Measurements from ENCODE around the gene ANKRD30A.
"Not testable (repeated sequence)": the region's sequence is repeated elsewhere in the genome, so short reads cannot be mapped to it uniquely, and the experiment has no call there.

The ANKRD30A gene

DNA sequence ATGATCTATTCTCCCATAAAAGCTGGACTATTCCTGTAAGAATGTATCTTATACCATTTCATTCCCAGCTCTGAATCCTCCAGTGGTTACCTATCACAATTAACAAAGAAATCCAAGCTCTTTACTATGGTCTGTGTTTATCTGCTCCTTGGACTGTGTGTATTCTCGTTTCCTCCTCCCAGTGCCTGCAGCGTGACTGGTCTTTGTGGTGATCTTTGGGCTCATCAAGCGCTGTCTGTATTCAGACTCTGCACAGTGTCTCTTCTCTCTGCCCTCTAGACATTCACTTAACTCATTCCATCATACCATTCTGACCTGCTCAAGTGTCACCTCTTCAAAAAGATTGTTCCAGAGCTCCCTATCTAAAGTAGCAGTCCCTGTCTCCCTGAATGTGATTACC, 130.4 kb downstream of the ANKRD30A start:
- not testable (repeated sequence) for DNase-seq (ENCODE audit: low read depth, low spot score)

DNA sequence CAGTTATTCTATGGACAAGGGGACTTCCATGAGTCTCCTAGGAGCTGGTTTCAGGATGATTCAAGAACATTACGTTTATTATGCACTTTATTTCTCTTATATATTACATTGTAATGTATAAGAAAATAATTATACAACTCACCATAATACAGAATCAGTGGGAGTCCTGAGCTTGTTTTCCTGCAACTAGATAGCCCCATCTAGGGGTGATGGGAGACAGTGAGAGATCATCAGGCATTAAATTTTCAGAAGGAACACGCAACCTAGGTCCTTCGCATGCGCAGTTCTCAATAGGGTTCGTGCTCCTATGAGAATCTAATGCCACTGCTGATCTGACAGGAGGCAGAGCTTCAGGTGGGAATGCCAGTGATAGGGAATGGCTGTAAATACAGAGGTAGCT, 137.9 kb downstream of the ANKRD30A start:
- DNase-seq (ENCODE audit: low read depth, low spot score), result no peak

DNA sequence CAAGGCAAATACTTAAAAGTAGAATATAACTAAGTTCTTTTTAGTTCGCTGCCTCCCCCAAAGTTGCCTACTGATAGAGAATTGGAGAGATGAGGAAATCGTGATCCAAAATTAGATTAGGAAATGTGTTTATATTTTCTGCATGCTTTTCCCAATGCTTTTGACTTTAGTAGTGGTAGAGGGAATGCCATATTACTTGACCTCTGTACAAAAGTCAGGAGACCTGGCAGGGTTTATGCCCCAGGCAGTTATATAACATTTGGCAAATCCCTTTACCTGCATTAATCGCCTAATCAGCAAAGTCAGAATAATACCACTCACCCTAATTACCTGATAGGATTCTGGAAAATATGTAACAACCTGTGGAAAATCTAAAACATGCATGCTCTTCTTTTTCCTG, 142.9 kb downstream of the ANKRD30A start:
- no peak for DNase-seq (ENCODE audit: low read depth, low spot score)

DNA sequence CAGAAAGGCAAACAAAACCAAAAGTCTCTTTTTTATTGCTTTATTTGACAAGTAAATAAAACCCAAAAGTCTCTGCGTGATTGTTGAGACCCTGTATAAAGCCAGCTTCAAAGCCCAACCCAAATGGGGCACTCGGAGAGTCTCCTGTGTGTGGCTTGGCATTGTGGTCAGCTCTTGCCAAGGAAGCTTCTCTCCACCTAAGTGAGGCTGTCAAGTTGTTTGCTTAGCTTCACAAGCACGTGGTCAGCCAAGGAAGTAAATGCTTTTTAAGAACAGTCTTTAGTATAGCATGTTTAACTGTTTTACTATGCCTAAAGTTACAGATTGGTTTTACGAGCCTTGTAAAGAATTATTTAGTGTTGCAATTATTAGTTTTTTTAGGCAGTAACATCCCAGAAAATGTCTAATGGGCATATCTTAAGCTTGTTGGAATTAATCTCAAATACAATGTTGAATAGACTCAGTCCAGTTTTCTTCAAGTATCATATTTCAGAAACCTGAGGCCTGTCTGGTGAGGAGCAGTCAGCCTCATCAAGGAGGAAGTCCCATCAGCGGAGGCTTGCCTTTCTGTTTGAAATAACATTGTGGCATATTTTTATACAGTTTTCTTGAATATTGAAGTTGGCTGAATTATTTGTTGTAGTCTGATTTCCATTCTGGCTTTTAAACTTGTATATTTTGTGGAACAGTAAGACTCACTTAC, 144.3 kb downstream of the ANKRD30A start:
- DNase-seq (ENCODE audit: low read depth, low spot score), result no peak

DNA sequence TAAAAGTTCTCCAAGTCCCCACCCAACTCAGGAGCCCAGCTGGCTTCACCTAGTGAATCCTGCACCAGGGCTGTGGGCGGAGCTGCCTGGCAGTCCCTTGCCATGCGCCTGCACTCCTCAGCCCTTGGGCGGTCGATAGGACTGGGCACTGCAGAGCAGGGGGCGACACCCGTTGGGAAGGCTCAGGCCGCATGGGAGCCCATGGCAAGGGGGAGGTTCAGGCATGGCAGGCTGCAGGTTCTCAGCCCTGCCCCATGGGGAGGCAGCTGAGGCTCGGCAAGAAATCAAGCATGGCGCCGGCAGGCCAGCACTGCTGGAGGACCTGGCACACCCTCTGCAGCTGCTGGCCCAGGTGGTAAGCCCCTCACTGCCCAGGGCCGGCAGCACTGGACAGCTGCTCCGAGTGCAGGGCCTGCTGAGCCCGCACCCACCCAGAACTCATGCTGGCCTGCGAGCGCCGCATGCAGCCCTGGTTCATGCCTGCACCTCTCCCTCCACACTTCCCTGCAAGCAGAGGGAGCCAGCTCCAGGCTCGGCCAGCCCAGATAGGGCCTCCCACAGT, 149.9 kb downstream of the ANKRD30A start:
- DNase-seq (ENCODE audit: low read depth, low spot score), result no peak

DNA sequence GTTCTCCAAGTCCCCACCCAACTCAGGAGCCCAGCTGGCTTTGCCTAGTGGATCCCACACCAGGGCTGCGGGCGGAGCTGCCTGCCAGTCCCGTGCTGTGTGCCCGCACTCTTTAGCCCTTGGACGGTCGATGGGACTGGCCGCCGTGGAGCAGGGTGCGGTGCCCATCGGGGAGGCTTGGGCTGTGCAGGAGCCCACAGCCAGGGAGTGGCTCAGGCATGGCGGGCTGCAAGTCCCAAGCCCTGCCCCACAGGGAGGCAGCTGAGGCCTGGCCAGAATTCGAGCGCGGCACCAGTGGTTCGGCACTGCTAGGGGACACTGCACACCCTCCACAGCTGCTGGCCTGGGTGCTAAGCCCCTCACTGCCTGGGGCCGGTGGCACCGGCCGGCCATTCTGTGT, 159.7 kb downstream of the ANKRD30A start:
- DNase-seq (ENCODE audit: low read depth, low spot score), result no peak

DNA sequence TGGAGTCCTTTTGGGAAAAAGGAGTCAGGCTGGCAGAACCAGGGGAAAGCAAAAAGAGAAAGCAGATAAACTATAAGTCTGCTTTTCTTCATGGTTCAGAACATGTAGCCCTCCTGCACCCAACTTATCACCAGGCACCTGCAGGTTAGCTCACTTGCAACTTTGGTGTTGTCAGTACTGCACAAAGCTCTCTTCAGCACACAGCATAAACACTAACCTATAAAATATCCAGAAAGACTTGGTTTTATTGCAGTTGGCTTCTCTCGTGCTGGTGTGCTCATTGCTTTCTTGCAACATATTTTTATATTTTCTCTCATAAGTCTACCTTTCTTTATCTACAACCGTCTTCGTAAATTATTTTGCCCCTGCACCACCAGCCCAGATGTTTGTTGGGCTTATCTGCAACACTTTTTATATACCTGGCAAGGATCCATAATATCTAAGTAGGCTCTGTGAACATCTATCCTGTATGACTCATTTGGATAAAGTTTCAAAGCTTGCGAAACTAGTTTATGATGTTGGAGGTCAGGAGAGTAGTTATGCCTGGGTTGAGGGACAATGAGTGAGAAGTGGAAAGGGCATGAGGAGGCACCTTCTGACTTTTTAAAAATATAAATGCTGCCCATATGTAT, 164.6 kb downstream of the ANKRD30A start:
- no peak for DNase-seq (ENCODE audit: low read depth, low spot score)

DNA sequence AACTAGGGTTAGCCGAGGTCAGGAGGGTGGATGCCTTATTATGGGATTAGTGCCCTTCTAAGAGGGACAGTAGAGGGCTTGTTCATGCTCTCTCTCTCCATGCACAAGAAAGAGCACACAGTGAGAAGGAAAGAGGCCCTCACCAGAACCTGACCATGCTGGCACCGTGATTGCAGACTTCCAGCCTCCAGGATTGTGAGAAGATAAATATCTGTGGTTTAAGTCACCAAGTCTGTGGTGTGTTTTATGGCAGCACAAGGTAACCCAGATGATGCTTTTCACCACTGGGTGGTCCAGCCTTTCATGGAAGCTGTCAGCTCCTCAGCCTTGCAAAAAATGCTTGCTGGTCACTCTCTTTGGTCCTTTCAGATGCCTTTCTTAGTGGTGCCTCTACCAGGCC, 175.9 kb downstream of the ANKRD30A start:
- no peak for DNase-seq (ENCODE audit: low read depth, low spot score)

DNA sequence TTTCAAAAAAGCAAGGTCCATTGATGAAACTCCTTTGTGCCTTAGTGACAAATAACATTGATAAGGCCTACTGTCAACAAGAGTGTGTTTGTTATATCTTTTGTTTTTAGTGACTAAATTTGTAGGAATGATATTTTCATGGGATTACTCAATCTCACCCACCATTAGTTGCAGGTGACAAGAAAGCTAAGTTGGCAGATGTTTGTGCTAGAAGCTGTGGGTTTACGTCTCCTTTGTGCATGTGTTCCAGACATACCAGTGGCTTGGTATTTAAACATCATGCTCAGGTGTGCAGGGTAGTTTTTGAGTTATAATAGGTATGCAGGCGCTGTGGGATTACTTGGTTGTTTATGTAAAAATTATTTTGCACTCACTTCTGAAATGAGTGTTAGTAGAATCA, 178.6 kb downstream of the ANKRD30A start:
- no peak for DNase-seq (ENCODE audit: low read depth, low spot score)

DNA sequence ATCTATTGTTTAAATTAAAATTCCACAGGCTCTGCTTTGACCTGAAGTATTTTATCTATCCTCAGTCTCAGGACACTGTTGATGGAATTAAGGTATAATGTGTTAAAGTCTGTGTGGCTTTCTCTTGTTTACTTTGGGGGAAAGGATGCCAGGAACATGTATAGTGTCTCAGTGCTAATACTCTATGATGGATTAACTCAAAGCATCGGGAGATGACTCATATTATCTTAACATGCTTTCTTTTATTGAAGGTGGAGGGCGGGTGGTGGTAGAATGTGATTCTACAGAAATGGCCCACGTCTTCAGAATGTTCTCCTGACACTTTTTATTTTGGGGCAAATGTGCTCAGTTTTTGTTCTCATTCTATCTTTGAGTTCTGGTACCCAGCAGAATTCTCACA, 189.0 kb downstream of the ANKRD30A start:
- no peak for DNase-seq (ENCODE audit: low read depth, low spot score)

DNA sequence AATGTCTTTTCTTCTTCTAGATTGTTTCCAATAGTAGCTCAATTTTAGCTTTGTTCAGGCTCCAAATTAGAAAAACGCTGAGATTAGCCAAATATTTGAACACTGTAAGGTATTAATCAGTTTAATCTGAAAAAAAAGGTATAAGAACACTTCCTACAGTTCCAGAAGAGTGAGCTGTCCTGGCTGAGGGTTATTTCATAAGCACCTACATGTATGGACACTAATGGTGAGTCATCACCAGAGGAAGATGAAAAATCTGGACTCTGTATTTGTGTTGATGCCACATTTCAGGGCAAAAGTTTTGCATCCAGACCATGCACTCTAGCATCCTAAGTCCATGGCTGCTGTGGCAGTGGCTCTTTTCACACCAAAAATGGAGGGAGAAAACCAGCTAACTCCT, 189.5 kb downstream of the ANKRD30A start:
- no peak for DNase-seq (ENCODE audit: low read depth, low spot score)

DNA sequence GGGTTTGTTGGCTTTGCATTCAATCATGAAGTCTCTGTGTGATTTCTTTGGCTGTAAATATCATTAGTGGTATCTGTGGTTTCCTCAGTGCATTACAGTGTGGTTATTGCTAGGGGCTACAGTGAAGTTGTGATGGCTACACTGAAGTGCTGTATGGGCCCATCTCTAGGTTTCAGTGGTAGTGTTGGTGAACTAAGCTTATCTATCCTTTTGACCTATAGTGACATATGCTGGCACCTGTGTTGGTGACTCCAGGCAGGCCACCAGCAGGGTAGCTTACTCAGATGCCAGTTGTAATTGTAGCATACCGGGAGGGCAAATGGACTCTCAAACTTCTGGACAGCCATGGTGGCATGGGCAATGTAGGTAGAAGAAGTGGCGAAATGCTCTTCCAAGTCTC, 219.0 kb downstream of the ANKRD30A start:
- no peak for DNase-seq (ENCODE audit: low read depth, low spot score)

DNA sequence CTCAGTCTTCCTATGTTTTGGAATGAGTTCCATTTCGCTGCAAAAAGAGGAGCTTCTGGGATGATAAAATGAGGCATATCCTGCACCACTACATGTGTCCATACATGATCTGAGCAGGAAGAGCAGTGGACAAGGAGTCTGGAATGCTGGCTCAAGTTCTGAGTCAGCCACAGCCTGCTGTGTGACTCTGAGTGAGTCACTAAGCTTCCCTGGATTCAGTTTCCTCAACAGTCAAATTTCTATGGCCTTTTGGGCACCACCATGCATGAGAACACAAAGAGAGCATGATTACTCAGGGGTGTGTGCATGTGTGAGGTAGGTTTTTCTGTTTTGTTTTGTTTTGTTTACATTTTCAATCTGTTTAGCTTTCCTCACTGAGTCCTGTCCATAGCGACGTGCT, 254.6 kb downstream of the ANKRD30A start:
- DNase-seq (ENCODE audit: low read depth, low spot score), result no peak

DNA sequence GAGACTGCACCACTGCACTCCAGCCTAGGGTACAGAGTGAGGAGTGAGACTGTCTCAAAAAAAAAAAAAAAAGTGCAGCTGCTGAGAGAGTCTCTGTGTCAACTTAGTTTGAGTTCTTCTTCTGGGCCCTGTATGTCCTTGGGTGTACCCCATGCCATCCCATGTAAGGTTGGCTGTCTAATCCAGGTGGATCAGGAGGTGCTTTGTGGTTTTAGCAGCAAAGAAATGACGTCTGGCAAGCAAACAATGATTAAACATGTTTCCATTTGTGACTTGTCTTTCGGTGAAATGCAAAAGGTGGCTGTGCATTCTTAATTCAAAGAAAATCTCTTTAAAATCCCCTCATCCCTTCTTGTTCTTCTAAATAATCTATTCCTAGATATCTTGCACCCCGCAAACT, 255.9 kb downstream of the ANKRD30A start:
- no peak for DNase-seq (ENCODE audit: low read depth, low spot score)

DNA sequence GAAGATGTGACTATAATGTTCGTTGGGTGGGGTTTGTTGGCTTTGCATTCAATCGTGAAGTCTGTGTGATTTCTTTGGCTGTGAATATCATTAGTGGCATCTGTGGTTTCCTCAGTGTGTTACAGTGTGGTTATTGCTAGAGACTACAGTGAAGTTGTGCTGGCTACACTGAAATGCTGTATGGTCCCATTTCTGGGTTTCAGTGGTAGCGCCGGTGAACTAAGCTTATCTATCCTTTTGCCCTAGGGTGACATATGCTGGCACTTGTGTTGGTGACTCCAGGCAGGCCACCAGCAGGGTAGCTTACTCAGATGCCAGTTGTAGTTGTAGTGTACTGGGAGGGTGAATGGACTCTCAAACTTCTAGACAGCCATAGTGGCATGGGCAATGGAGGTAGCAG, 259.5 kb downstream of the ANKRD30A start:
- no peak for DNase-seq (ENCODE audit: low read depth, low spot score)

DNA sequence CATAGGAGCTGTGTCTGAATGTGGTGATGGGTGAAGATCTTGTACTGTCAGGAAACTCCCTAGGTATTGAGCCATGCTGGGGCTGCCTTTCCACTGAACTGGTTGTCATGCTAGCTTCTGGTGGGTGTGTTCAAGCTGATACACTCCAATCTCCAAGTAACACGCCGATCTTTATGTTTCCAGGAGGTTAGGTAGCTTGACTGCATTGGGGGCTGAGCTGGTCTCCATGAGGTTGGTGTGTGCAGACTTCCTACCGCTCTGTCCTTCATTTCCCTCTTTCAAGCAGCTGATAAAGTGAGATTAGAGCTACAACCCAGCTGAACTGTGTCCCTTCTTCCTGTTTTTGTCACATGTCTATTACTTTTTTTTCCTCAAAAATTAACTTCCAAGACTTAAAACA, 265.5 kb downstream of the ANKRD30A start:
- no peak for DNase-seq (ENCODE audit: low read depth, low spot score)

DNA sequence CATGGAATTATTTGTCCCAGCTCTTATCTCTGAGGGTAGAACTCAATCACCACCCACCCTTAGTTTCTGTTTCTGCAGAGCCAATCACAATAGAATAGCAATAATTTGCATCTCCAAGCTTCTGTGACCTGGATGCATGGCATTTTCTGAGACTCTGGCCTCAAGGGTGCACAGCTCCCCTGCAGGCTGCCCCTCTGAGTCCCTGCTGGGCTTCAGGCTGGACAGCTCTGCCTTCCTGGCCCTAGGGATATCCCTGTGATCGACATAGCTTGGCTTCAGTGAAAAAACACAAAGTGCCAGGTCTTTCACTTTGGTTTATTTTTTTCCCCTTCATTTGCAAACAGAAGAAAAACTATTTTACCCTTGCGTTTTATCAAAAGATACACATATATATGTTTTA, 275.4 kb downstream of the ANKRD30A start:
- DNase-seq (ENCODE audit: low read depth, low spot score), result not testable (repeated sequence)

DNA sequence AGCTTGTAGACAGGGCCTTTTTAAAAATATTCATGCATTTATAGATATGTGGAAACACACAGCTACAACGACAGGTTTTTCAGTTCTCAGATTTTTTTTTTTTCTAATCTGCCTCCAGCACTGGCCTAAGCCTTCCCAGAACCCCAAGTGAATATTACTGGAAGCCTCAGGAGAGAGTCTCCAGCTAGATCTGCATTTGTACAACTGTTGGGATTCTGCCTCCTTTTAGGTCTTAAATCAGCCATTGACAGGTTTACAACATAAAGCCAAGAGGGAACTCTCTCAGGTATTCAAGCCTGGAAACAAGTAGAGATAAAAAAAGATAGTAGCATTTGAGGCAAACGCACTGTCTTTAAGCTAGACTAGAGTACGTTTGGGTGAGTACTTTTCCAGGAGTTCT, 275.8 kb downstream of the ANKRD30A start:
- no peak for DNase-seq (ENCODE audit: low read depth, low spot score)

DNA sequence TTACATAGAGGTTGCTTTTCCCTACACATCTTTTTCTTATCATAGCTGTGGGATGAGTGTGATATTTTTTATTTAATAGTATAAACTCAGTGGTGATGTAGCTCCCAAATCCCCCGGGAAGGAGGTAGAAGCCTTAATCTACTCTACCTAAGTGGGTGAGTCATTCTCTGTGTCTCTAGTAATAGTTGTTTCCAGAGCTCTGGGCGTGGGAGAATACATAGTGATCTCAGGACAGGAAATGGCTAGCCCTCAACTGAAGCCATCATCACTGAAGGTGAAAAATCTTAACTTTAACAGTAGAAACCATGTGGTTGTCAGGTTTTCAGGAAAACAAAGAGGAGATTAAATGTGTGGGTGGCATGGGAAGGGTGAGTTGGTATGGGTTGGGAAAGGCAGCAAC, 278.4 kb downstream of the ANKRD30A start:
- DNase-seq (ENCODE audit: low read depth, low spot score), result no peak

Data from astrocyte of the hippocampus (primary cell).